Vagina (tissue), 2 donors: Measurements from ENCODE around the gene NSUN2.

Experiments
- CTCF ChIP-seq, 3 experiments: fragments of 450-650 bp in 2 of 3; fragments of 200-600 bp in 1 of 3; sonication (generic) in 1 of 3; IDR thresholded peaks; one replicate each; pipeline ENCODE4 v1.5.1; 2017 to 2019; ENCODE audit warnings: antibody characterized with exemption in 3 of 3, mild to moderate bottlenecking in 2 of 3, moderate library complexity in 2 of 3
- POLR2A ChIP-seq, 2 donors: fragments of 450-650 bp; IDR thresholded peaks; one replicate each; pipeline ENCODE4 v1.6.1; 2017; ENCODE audit warnings: antibody characterized with exemption in 2 of 2, mild to moderate bottlenecking in 2 of 2, moderate library complexity in 2 of 2

- no peak for TF ChIP-seq POLR2A (IDR thresholded peaks at IDR 0.05)
- TF ChIP-seq CTCF (IDR thresholded peaks at IDR 0.05) = no peak
Observed at GRCh38 chr5:6592601-6593000, 40.2 kb downstream of the NSUN2 start.
